Measurements from ENCODE around the gene GYPB.

DNA sequence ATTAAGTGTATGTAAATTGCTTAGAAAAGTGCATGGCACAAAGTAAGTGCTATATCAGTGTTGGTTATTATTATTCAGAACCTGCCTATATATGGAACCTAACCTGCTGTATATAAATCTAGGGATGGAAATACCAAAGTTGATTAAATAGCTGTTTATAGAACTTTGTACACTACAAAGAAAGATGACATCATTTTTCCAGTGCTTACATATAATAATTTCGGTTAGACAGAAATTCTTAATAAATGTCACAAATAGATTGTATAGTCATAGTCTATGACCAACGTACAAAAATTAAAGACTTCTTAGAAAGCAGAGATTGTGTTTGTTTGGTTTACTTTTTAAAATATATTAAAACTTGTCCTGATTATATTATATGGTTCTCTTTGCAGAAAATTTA is 4.4 kb downstream of the GYPB start:
- TF ChIP-seq, protein P1, sequence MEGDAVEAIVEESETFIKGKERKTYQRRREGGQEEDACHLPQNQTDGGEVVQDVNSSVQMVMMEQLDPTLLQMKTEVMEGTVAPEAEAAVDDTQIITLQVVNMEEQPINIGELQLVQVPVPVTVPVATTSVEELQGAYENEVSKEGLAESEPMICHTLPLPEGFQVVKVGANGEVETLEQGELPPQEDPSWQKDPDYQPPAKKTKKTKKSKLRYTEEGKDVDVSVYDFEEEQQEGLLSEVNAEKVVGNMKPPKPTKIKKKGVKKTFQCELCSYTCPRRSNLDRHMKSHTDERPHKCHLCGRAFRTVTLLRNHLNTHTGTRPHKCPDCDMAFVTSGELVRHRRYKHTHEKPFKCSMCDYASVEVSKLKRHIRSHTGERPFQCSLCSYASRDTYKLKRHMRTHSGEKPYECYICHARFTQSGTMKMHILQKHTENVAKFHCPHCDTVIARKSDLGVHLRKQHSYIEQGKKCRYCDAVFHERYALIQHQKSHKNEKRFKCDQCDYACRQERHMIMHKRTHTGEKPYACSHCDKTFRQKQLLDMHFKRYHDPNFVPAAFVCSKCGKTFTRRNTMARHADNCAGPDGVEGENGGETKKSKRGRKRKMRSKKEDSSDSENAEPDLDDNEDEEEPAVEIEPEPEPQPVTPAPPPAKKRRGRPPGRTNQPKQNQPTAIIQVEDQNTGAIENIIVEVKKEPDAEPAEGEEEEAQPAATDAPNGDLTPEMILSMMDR (IDR thresholded peaks at IDR 0.05) = no peak
- TF ChIP-seq EP300 (IDR thresholded peaks at IDR 0.05) (no peak), POLR2A (IDR thresholded peaks at IDR 0.05) (no peak)
